IMR-90 (cell line): ENCODE results near the gene SRD5A1. TPM values are rescaled to one million over a fixed set of nuclear protein-coding genes. Genes with fewer than 3 reads are reported as not detected.

Experiments
- ATAC-seq: fragments of 200-7000 bp; cut with Tn5 transposase; 2 replicates; pipeline ENCODE4 v1.9.1; 2020; ENCODE audit warnings: low read depth, mild to moderate bottlenecking, moderate library complexity
- BruUV-seq: library from RNA; stranded (reverse); fragments of 400-500 nt; replicated peaks from 2 replicates; lab custom pipeline; 2021; lab: Mats Ljungman, UMichigan
- CTCF ChIA-PET: fragments of 300-600 bp; formaldehyde crosslinking; extraction: SDS; loops from one replicate; lab custom pipeline; 2021; ENCODE audit warnings: antibody characterized with exemption; lab: Yijun Ruan, JAX
- POLR2A ChIA-PET: fragments of 300-600 bp; sonication (Branson Sonifier 250); formaldehyde crosslinking; loops from one replicate; lab custom pipeline; 2022; ENCODE audit warnings: antibody characterized with exemption; ENCODE audit not compliant: unreplicated experiment; lab: Charles Lee
- DNase-seq: peaks from one replicate; pipeline ENCODE4 v3.0.0; 2013
- H2AFZ ChIP-seq: replicated peaks from 2 replicates; pipeline ENCODE3; 2013; ENCODE audit warnings: low read length, mild to moderate bottlenecking; ENCODE audit not compliant: poor library complexity
- H2AK5ac ChIP-seq: 2 replicates; pipeline ENCODE4 v1.6.1; 2013; ENCODE audit warnings: low read depth, low read length, inconsistent platforms
- H2AK9ac ChIP-seq: replicated peaks from 2 replicates; pipeline ENCODE3; 2013; ENCODE audit warnings: mild to moderate bottlenecking, low read depth, low read length, moderate library complexity; ENCODE audit not compliant: poor library complexity
- H2BK120ac ChIP-seq: 2 replicates; pipeline ENCODE4 v1.6.1; 2013; ENCODE audit warnings: low read depth, low read length, inconsistent platforms
- H2BK15ac ChIP-seq: 3 replicates; pipeline ENCODE4 v1.6.1; 2013; ENCODE audit warnings: low read depth, low read length, inconsistent platforms
- H2BK20ac ChIP-seq: 2 replicates; pipeline ENCODE4 v1.6.1; 2013; ENCODE audit warnings: low read depth, mild to moderate bottlenecking, inconsistent platforms, low read length, moderate library complexity
- H2BK5ac ChIP-seq: 2 replicates; pipeline ENCODE4 v1.6.1; 2013; ENCODE audit warnings: mild to moderate bottlenecking, low read depth, low read length, inconsistent platforms; ENCODE audit not compliant: poor library complexity, severe bottlenecking
- H3K14ac ChIP-seq: replicated peaks from 2 replicates; pipeline ENCODE4 v1.6.1; 2013; ENCODE audit warnings: low read depth, low read length, inconsistent platforms
- H3K18ac ChIP-seq: 2 replicates; pipeline ENCODE4 v1.6.1; 2013; ENCODE audit warnings: low read depth, low read length, control low read depth
- H3K23ac ChIP-seq: 2 replicates; pipeline ENCODE4 v1.6.1; 2013; ENCODE audit warnings: low read depth, low read length, inconsistent platforms
- H3K27ac ChIP-seq: 2 replicates; pipeline ENCODE4 v1.5.1; 2013; ENCODE audit warnings: mild to moderate bottlenecking, control low read depth, low read length; ENCODE audit not compliant: insufficient read depth
- H3K27me3 ChIP-seq: 2 replicates; pipeline ENCODE4 v1.6.1; 2013; ENCODE audit warnings: low read length; ENCODE audit not compliant: control insufficient read depth, insufficient read depth
- H3K36me3 ChIP-seq: 2 replicates; pipeline ENCODE4 v1.6.1; 2013; ENCODE audit warnings: low read length, mixed read lengths; ENCODE audit not compliant: control insufficient read depth, insufficient read depth
- H3K4ac ChIP-seq: 2 replicates; pipeline ENCODE4 v1.6.1; 2013; ENCODE audit warnings: low read depth, low read length, inconsistent platforms
- H3K4me1 ChIP-seq: 2 replicates; pipeline ENCODE4 v1.6.1; 2013; ENCODE audit warnings: low read length, mixed read lengths; ENCODE audit not compliant: control insufficient read depth, insufficient read depth
- H3K4me2 ChIP-seq: 2 replicates; pipeline ENCODE4 v1.6.1; 2013; ENCODE audit warnings: low read depth, mild to moderate bottlenecking, control low read depth, low read length, moderate library complexity
- H3K4me3 ChIP-seq: 2 replicates; pipeline ENCODE4 v1.5.1; 2013; ENCODE audit warnings: low read depth, mild to moderate bottlenecking, control low read depth, low read length, moderate library complexity; ENCODE audit not compliant: insufficient read depth
- H3K56ac ChIP-seq: 2 replicates; pipeline ENCODE4 v1.6.1; 2013; ENCODE audit warnings: low read length, inconsistent platforms; ENCODE audit not compliant: insufficient read depth; ENCODE audit errors: extremely low read depth
- H3K79me1 ChIP-seq, 2 experiments: 2 replicates each; pipeline ENCODE4 v1.6.1; 2013; ENCODE audit warnings: low read length in 2 of 2, inconsistent platforms in 1 of 2, low read depth in 1 of 2
- H3K9ac ChIP-seq: 2 replicates; pipeline ENCODE4 v1.6.1; 2013; ENCODE audit warnings: low read depth, low read length, control low read depth
- H3K9me1 ChIP-seq: 2 replicates; pipeline ENCODE4 v1.6.1; 2013; ENCODE audit warnings: low read length, inconsistent platforms; ENCODE audit not compliant: insufficient read depth
- H3K9me3 ChIP-seq: 2 replicates; pipeline ENCODE4 v1.6.1; 2013; ENCODE audit warnings: low read length; ENCODE audit not compliant: control insufficient read depth, insufficient read depth
- H4K20me1 ChIP-seq: 2 replicates; pipeline ENCODE4 v1.6.1; 2013; ENCODE audit warnings: low read length, inconsistent platforms; ENCODE audit not compliant: insufficient read depth
- H4K5ac ChIP-seq: 2 replicates; pipeline ENCODE4 v1.6.1; 2013; ENCODE audit warnings: mild to moderate bottlenecking, low read depth, low read length, control low read depth
- H4K8ac ChIP-seq, 2 experiments: 2 replicates each; pipeline ENCODE4 v1.6.1; 2013; ENCODE audit warnings: low read depth in 2 of 2, low read length in 2 of 2, control low read depth in 1 of 2, inconsistent platforms in 1 of 2
- H4K91ac ChIP-seq: 2 replicates; pipeline ENCODE4 v1.6.1; 2013; ENCODE audit warnings: low read depth, low read length, inconsistent platforms; ENCODE audit not compliant: insufficient read depth
- BHLHE40 ChIP-seq: fragments of 150-350 bp; IDR thresholded peaks from 2 replicates; pipeline ENCODE4 v1.6.1; 2016; ENCODE audit warnings: mild to moderate bottlenecking, low read depth, low read length
- CEBPB ChIP-seq: IDR thresholded peaks from 2 replicates; pipeline ENCODE4 v1.6.1; 2012; ENCODE audit warnings: low read depth, low read length, improper control_type of control experiment
- CHD1 ChIP-seq: IDR thresholded peaks from 2 replicates; pipeline ENCODE4 v1.6.1; 2012; ENCODE audit warnings: low read depth, low read length, improper control_type of control experiment
- MAZ ChIP-seq: IDR thresholded peaks from 2 replicates; pipeline ENCODE4 v1.6.1; 2012; ENCODE audit warnings: low read depth, mild to moderate bottlenecking, low read length, improper control_type of control experiment, moderate library complexity, borderline replicate concordance
- POLR2A ChIP-seq: IDR thresholded peaks from 2 replicates; pipeline ENCODE4 v1.6.1; 2012; ENCODE audit warnings: mild to moderate bottlenecking, low read depth, low read length
- RAD21 ChIP-seq: IDR thresholded peaks from 2 replicates; pipeline ENCODE4 v1.6.1; 2012; ENCODE audit warnings: low read length, improper control_type of control experiment
- RFX5 ChIP-seq: IDR thresholded peaks from 2 replicates; pipeline ENCODE4 v1.8.0; 2012; ENCODE audit warnings: low read depth, mild to moderate bottlenecking, low read length, moderate library complexity
- WGBS, 2 experiments: methylation state at CpG; one replicate each; pipeline versions ENCODE4 v1.1.5 to v1.1.7; 2013; ENCODE audit warnings: missing lambda C conversion rate in 2 of 2; ENCODE audit not compliant: insufficient read length in 1 of 2; ENCODE audit errors: extremely low coverage in 2 of 2; 5-methylcytosine and 5-hydroxymethylcytosine counted together
- dilution Hi-C: fragments of 300-500 bp; cut with HindIII; formaldehyde crosslinking; loops from one replicate; pipeline ENCODE4 v1.14.3; 2018; ENCODE audit warnings: low sequenced_read_pairs; ENCODE audit not compliant: unreplicated experiment
- in situ Hi-C: fragments of 300-500 bp; cut with MboI; formaldehyde crosslinking; loops from 3 replicates; pipeline ENCODE4 v1.14.3; 2019; ENCODE audit warnings: low sequenced_read_pairs, inconsistent platforms, mixed read lengths
- intact Hi-C: fragments of 100-400 bp; cut with micrococcal nuclease; formaldehyde crosslinking; loops from 2 replicates; pipeline ENCODE4 v1.10.0; 2022
- polyA plus RNA-seq, 3 experiments: library from polyadenylated mRNA; depleted of rRNA; stranded (reverse); fragments of >200 nt; gene quantifications; 2 replicates each; pipeline ENCODE4 v1.2.3, GENCODE V29; 2012; ENCODE audit warnings: low replicate concordance in 1 of 3
- total RNA-seq: library from RNA; depleted of rRNA; stranded (reverse); fragments of >200 nt; gene quantifications from 2 replicates; pipeline ENCODE4 v1.2.3, GENCODE V29; 2012

The SRD5A1 gene
- total and polyA plus RNA-seq, 2 of the 4 experiments (the other 2 are of a cell fraction): 6.3 to 18.2 TPM

DNA sequence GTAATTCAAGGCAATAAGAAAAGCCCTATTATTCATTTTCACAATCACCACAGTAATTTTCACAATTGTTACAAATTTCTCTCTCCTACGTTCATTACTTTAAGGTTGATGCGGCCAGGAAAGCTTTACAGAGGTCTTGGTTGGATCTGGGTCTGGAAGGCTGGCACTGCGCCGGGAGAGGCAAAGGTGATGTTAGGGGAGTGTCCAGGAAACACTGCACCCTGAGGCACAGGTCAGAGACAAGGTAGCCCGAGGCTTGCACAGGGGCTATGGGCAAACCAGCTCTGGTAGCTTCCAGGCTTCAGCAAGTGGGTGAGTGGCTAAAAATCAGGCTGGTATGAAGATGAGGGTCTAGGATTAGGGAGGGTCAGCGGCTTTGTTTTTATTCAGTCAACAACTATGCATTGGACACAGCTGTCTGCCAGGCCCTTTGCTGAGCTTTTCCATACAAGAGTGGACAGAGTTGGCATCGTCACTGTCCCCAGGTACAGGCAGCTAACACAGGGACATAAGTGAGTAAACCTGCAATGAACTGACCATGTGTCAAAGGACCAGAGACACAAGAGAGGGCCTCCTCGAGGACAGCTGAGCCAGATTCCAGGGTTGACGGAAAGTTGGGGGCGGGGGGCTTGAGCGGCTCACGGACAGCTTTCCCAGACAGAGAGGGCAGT lies 67.6 kb downstream of the SRD5A1 start:
- DNase-seq: no peak
- WGBS, 2 experiments: 54% methylated on average over 5 of the region's 12 CpGs; no CpG with 5 or more reads in 1 of the 2 experiments
- H4K8ac ChIP-seq: no peak overlapping the region
- H3K18ac ChIP-seq: no peak overlapping the region
- no peak overlapping the region for H2AK5ac ChIP-seq
- peaks cover 17% of the 10 kb centered on the region for H3K4me1 ChIP-seq
- no peak overlapping the region for H3K27ac ChIP-seq
- H2BK5ac ChIP-seq: no peak overlapping the region
- BruUV-seq: no TSS peak
- H3K9ac ChIP-seq: no peak overlapping the region
- H2BK20ac ChIP-seq: no peak overlapping the region
- ATAC-seq: no peak
- H3K14ac ChIP-seq: no peak overlapping the region
- in situ Hi-C loops: no loop called here
- intact Hi-C loops: no loop called here
- H4K91ac ChIP-seq: no peak overlapping the region
- H3K56ac ChIP-seq: no peak overlapping the region
- H4K5ac ChIP-seq: no peak overlapping the region
- POLR2A ChIA-PET: no interaction called here
- H3K36me3 ChIP-seq: no peaks in the 10 kb centered on the region
- no peaks in the 10 kb centered on the region for H3K9me3 ChIP-seq
- no peak overlapping the region for H2AK9ac ChIP-seq
- peaks cover 0 to 9% of the 10 kb centered on the region in 2 experiments; a peak in 2 of 4 replicates for H3K79me1 ChIP-seq
- no peak overlapping the region for H3K4me3 ChIP-seq
- peaks cover 8% of the 10 kb centered on the region; the same call in 1 of the 2 replicates for H3K27me3 ChIP-seq
- no peak overlapping the region for H2BK15ac ChIP-seq
- H2AFZ ChIP-seq: no peak overlapping the region
- no peaks in the 10 kb centered on the region for H4K20me1 ChIP-seq
- H3K23ac ChIP-seq: no peak overlapping the region
- no peak overlapping the region for H2BK120ac ChIP-seq
- CTCF ChIA-PET: no interaction called here
- dilution Hi-C loops: no loop called here
- H3K4ac ChIP-seq: no peak overlapping the region
- no peak for TF ChIP-seq CEBPB
- no peak for TF ChIP-seq CHD1
- TF ChIP-seq BHLHE40: no peak
- no peak for TF ChIP-seq POLR2A
- TF ChIP-seq RFX5: no peak
- TF ChIP-seq MAZ: no peak
- TF ChIP-seq RAD21: no peak
- H3K4me2 ChIP-seq: no peak overlapping the region
- peaks cover 16% of the 10 kb centered on the region for H3K9me1 ChIP-seq
